Measurements from ENCODE around the gene REXO4.

DNA sequence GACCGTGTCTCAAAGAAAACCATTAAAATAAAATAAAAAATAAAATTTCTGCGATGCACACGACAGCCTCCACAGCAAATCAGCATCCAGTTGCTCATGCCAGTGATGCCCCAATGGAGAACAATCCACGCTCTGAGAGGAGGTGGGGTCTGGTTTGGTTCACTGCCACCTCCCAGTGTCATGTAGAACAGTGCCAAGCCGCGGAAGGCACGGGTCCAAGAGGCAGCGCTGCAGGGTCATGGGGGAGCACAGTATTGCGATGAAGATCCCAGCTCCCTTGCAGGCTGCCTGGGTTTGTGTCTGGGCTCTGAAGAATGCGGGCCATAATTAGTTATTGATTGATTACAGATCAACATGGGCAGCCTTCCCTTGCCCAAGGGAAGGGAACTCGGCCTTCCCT, 35.8 kb upstream of the REXO4 start:
- TF ChIP-seq RFX5 (IDR thresholded peaks at IDR 0.05; ENCODE audit: low read depth, low read length) (no peak), CHD1 (IDR thresholded peaks at IDR 0.05; ENCODE audit: low read depth, low read length) (no peak)
- TF ChIP-seq, protein P1, sequence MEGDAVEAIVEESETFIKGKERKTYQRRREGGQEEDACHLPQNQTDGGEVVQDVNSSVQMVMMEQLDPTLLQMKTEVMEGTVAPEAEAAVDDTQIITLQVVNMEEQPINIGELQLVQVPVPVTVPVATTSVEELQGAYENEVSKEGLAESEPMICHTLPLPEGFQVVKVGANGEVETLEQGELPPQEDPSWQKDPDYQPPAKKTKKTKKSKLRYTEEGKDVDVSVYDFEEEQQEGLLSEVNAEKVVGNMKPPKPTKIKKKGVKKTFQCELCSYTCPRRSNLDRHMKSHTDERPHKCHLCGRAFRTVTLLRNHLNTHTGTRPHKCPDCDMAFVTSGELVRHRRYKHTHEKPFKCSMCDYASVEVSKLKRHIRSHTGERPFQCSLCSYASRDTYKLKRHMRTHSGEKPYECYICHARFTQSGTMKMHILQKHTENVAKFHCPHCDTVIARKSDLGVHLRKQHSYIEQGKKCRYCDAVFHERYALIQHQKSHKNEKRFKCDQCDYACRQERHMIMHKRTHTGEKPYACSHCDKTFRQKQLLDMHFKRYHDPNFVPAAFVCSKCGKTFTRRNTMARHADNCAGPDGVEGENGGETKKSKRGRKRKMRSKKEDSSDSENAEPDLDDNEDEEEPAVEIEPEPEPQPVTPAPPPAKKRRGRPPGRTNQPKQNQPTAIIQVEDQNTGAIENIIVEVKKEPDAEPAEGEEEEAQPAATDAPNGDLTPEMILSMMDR (conservative IDR thresholded peaks at IDR 0.05; ENCODE audit: low read depth, low read length), result no peak
